ENCODE measurements around the gene BCL7B.

- TF ChIP-seq CTCF (IDR thresholded peaks at IDR 0.05) = no peak
- TF ChIP-seq ZFX (IDR thresholded peaks at IDR 0.05; ENCODE audit: borderline replicate concordance) = no peak
Measured at GRCh38 chr7:73503229-73503628, 54.3 kb downstream of the BCL7B start.
